Ovary (tissue), 9 donors: ENCODE data around the gene CABLES1. TPM values are rescaled to one million over a fixed set of nuclear protein-coding genes. Genes with fewer than 3 reads are reported as not detected.

Experiments used
- DNase-seq, 5 donors: peaks; one replicate each; pipeline ENCODE4 v3.0.0-alpha.2; 2019 to 2020
- H3K27ac ChIP-seq, 2 donors: fragments of 200-600 bp; one replicate each; pipeline versions ENCODE4 v1.5.1 to v1.8.0; 2019 to 2022
- H3K27me3 ChIP-seq: fragments of 200-600 bp; one replicate; pipeline ENCODE4 v1.8.0; 2022
- H3K36me3 ChIP-seq: fragments of 200-600 bp; sonication (generic); one replicate; pipeline ENCODE4 v1.5.1; 2019
- H3K4me1 ChIP-seq: one replicate; pipeline ENCODE4 v1.8.1; 2013; ENCODE audit warnings: mild to moderate bottlenecking, moderate library complexity; ENCODE audit not compliant: insufficient read depth
- H3K4me3 ChIP-seq: fragments of 200-600 bp; sonication (generic); one replicate; pipeline ENCODE4 v1.5.1; 2017
- H3K9me3 ChIP-seq, 2 donors: fragments of 200-600 bp in 1 of 2; sonication (generic) in 1 of 2; one replicate each; pipeline versions ENCODE4 v1.5.1 to v1.8.1; 2013 to 2019; ENCODE audit warnings: mild to moderate bottlenecking in 1 of 2, moderate library complexity in 1 of 2
- EP300 ChIP-seq: sonication (generic); formaldehyde crosslinking; IDR thresholded peaks from one replicate; pipeline ENCODE4 v1.6.1; 2017; ENCODE audit warnings: antibody characterized with exemption
- POLR2A ChIP-seq: fragments of 450-650 bp; IDR thresholded peaks from one replicate; pipeline ENCODE4 v1.6.1; 2017; ENCODE audit warnings: antibody characterized with exemption, mild to moderate bottlenecking, moderate library complexity
- WGBS, 3 donors: extraction: QIAGEN DNeasy Blood & Tissue Kit in 1 of 3; methylation state at CpG; one replicate each; pipeline versions ENCODE4 v1.1.5 to v1.1.7; 2013 to 2017; 5-methylcytosine and 5-hydroxymethylcytosine counted together
- intact Hi-C, 4 donors: fragments of 100-400 bp; cut with DNase I; formaldehyde crosslinking; loops; one replicate each; pipeline versions ENCODE4 v1.11.0 to v1.15.1; 2022 to 2023
- polyA plus RNA-seq, 2 donors: library from polyadenylated mRNA; stranded (reverse); fragments of 200-250 nt in 1 of 2; fragments of 350-450 nt in 1 of 2; fragmentation: Illumina TruSeq in 1 of 2; extraction: RNeasy Lipid Tissue Mini Kit (QIAGEN cat#74804) in 1 of 2; gene quantifications; one replicate each; pipeline ENCODE4 v1.2.3, GENCODE V29; 2013 to 2014
- total RNA-seq, 7 donors: library from RNA; depleted of rRNA in 2 of 7; stranded (reverse); fragments of >200 nt in 2 of 7; fragmentation: NEBNext Ultra II Directional in 3 of 7; extraction: Animal tissue kit (Norgen Biotek cat#: 25700) in 3 of 7; gene quantifications; one replicate each; pipeline versions ENCODE4 v1.1.0 to v1.2.4, GENCODE V29; 2016 to 2023
- TF ChIP-seq, protein P1 (sequence below), 3 donors: fragments of 450-650 bp in 2 of 3; fragments of 200-600 bp in 1 of 3; IDR thresholded peaks; one replicate each; pipeline versions ENCODE4 v1.5.1 to v1.8.0; 2016 to 2022; ENCODE audit warnings: antibody characterized with exemption in 3 of 3, mild to moderate bottlenecking in 1 of 3
- donor health status: DM: no; HTN: no; CAD: no; lungs with moderate emphysema.
- donor health status: DM: no; HTN: no; CAD: no.
- donor health status: Bipolar disorder and iron deficiency.
- donor health status: DM: yes; HTN: yes; CAD: no.
- donor health status: DM: no; HTN: no; CAD: no.
- donor health status: DM: yes; HTN: yes; CAD: no.

Gene CABLES1
- total and polyA plus RNA-seq, 9 donors = 2.6 to 8.9 (median 5.3) TPM

DNA sequence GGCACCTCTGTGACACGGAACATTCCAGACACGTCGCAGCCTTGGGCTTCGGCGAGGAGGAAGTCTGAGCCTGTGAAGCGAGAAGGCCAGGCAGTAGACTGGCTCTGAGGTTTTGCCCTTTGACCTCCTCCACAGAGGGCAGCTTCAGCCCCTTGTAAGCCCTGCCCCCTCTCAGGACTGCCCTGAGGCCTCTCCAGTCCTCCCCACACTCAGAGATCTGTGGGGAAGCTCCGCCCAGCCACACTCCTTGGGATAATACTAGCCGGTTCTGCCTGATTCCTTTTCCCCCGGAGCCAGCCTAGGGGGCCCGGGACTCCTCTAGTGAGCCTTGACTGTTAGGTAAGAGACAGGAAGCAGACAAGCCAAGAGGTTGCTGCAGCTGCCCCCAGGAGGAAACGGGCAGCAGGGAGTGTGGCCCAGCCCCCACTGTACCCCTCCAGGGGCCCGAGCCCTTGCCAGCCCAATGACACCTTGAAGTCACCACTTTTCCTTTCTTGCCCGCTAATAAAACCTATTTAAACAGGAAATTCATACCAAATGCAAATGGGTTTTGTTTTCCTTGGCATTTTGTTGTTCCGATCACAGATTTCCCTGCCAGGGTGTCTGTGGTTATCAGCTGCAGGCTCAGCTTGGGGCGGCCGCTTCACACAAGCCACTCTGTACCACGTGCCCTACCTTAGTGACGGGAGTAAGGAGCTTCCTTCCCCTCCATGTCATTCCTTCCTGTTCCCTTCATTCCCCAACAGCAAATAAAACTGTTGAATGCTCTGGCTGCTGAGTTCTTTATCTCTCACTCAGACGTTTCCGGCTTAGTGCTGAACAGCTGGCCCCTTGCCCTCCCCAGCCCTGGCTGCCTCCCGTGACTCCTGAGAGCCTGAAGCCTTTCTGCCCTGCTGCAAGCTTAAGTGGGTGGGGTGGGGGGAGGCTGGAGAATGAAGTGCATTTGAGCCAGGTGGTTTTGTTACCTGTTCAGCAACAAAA lies 124.7 kb downstream of the CABLES1 start:
- Histone ChIP-seq H3K36me3 (no peaks in the 10 kb centered on the region), H3K9me3 (no peaks in the 10 kb centered on the region), H3K4me3 (peak overlapping the region; percentile 26), H3K27ac (peak overlapping the region; percentile 73 to 78), H3K27me3 (no peaks in the 10 kb centered on the region), H3K4me1 (peaks cover 12% of the 10 kb centered on the region)
- intact Hi-C loops = loop anchor here in 1 of 4 donors (10.0 kb wide), 1 partner anchor 125 kb away; the partner anchor contains the start of gene CABLES1
- WGBS, 3 donors = 15 to 16% (median 16%) methylated on average over 21 of the region's 21 CpGs
- TF ChIP-seq, protein P1, sequence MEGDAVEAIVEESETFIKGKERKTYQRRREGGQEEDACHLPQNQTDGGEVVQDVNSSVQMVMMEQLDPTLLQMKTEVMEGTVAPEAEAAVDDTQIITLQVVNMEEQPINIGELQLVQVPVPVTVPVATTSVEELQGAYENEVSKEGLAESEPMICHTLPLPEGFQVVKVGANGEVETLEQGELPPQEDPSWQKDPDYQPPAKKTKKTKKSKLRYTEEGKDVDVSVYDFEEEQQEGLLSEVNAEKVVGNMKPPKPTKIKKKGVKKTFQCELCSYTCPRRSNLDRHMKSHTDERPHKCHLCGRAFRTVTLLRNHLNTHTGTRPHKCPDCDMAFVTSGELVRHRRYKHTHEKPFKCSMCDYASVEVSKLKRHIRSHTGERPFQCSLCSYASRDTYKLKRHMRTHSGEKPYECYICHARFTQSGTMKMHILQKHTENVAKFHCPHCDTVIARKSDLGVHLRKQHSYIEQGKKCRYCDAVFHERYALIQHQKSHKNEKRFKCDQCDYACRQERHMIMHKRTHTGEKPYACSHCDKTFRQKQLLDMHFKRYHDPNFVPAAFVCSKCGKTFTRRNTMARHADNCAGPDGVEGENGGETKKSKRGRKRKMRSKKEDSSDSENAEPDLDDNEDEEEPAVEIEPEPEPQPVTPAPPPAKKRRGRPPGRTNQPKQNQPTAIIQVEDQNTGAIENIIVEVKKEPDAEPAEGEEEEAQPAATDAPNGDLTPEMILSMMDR (IDR thresholded peaks at IDR 0.05) = no peak
- TF ChIP-seq POLR2A (no peak), EP300 (no peak)
- peak; percentile 71 to 82 (median 76) for DNase-seq

GRCh38 chr18:23260926-23261590 lies 125.8 kb downstream of the CABLES1 start:
- no peak overlapping the region for H3K4me3 ChIP-seq
- H3K9me3 ChIP-seq = no peaks in the 10 kb centered on the region
- no peak for DNase-seq
- no peaks in the 10 kb centered on the region for H3K36me3 ChIP-seq
- WGBS, 3 donors = 79 to 83% (median 79%) methylated on average over 7 of the region's 7 CpGs
- no peak overlapping the region for H3K27ac ChIP-seq
- peaks cover 15% of the 10 kb centered on the region for H3K4me1 ChIP-seq
- intact Hi-C loops = loop anchor here in 1 of 4 donors (10.0 kb wide), 1 partner anchor 126 kb away; the partner anchor contains the start of gene CABLES1
- no peaks in the 10 kb centered on the region for H3K27me3 ChIP-seq
- TF ChIP-seq EP300 = no peak
- TF ChIP-seq, protein P1 (IDR thresholded peaks at IDR 0.05) = no peak
- no peak for TF ChIP-seq POLR2A

DNA sequence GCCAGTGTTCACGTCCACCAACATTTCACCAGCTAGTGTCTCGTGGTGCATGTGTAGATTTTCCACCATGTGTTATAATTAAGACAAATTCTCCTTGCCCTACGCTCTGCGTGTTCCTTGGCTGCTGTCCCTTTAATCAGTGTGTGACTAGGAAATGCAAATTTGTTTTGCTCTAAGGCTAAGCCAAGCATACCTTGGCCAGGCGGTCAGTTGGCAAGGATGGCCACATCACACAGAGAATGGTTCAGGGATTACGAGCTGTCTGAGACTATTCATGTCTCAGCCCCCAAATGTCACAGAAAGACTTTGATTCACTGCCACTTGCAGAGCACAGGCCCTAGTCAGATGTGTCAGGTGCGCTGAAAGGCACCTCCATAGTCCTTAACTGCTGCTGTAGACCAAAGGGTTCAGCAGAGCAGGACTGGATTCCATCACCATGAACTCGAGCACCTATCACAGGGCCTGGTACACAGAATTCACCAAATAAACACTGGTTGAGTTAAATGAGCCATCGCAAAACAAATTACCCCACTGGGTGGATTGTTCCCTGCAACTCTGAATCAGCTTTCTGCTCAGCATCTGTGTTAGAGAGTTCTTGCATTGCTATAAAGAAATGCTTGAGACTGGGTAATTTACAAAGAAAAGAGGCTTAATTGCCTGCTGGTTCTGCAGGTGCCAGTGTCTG lies 128.4 kb downstream of the CABLES1 start:
- Histone ChIP-seq H3K9me3 (no peaks in the 10 kb centered on the region), H3K27me3 (no peaks in the 10 kb centered on the region), H3K36me3 (no peaks in the 10 kb centered on the region), H3K4me1 (peaks cover 15% of the 10 kb centered on the region), H3K4me3 (no peak overlapping the region), H3K27ac (no peak overlapping the region)
- TF ChIP-seq POLR2A (no peak), EP300 (no peak)
- TF ChIP-seq, protein P1 (IDR thresholded peaks at IDR 0.05) = no peak
- no peak for DNase-seq
- WGBS, 3 donors = 92 to 95% (median 95%) methylated on average over 9 of the region's 9 CpGs
- intact Hi-C loops = loop anchor here in 1 of 4 donors (10.0 kb wide), 1 partner anchor 129 kb away; the partner anchor contains the start of gene CABLES1
